HepG2 (cell line): ENCODE results near the gene BAHCC1. TPM values are rescaled to one million over a fixed set of nuclear protein-coding genes. Genes with fewer than 3 reads are reported as not detected.

Source experiments
- AGO1 ChIP-seq: fragments of 200-400 bp; formaldehyde crosslinking; IDR thresholded peaks from 2 replicates; pipeline ENCODE4 v1.6.1; 2017; ENCODE audit warnings: mild to moderate bottlenecking, low read depth, low read length, moderate library complexity; ENCODE audit not compliant: poor library complexity, severe bottlenecking
- GABPB1 ChIP-seq: IDR thresholded peaks from 2 replicates; pipeline ENCODE4 v1.6.1; 2016; ENCODE audit warnings: mild to moderate bottlenecking, missing genetic modification reagents, moderate library complexity, missing compliant biosample characterization
- MEIS2 ChIP-seq: sonication (generic); formaldehyde crosslinking; IDR thresholded peaks from 2 replicates; pipeline ENCODE4 v1.9.0; 2021; ENCODE audit warnings: mild to moderate bottlenecking, missing genetic modification reagents
- NONO ChIP-seq, 2 experiments: fragments of 450-650 bp in 1 of 2; sonication (generic) in 1 of 2; formaldehyde crosslinking in 1 of 2; IDR thresholded peaks in 1 of 2; conservative IDR thresholded peaks in 1 of 2; 2 replicates each; pipeline versions ENCODE4 v1.6.1 to v1.8.0; 2017 to 2022; ENCODE audit warnings: mild to moderate bottlenecking in 1 of 2, missing genetic modification reagents in 1 of 2, moderate library complexity in 1 of 2
- SALL1 ChIP-seq: sonication (generic); formaldehyde crosslinking; IDR thresholded peaks from 2 replicates; pipeline ENCODE4 v1.8.0; 2022; ENCODE audit warnings: mild to moderate bottlenecking, missing genetic modification reagents
- SRF ChIP-seq: IDR thresholded peaks from 2 replicates; pipeline ENCODE4 v1.6.1; 2011; ENCODE audit warnings: mild to moderate bottlenecking, low read depth, low read length, moderate library complexity
- TOE1 ChIP-seq: sonication (generic); formaldehyde crosslinking; IDR thresholded peaks from 2 replicates; pipeline ENCODE4 v1.4.0; 2020; ENCODE audit warnings: mild to moderate bottlenecking, missing genetic modification reagents
- ZNF451 ChIP-seq: sonication (generic); formaldehyde crosslinking; IDR thresholded peaks from 2 replicates; pipeline ENCODE4 v1.5.0; 2020; ENCODE audit warnings: mild to moderate bottlenecking, missing genetic modification reagents
- ZNF510 ChIP-seq: sonication (generic); formaldehyde crosslinking; IDR thresholded peaks from 2 replicates; pipeline ENCODE4 v1.4.0; 2020; ENCODE audit warnings: low read depth, mild to moderate bottlenecking, missing genetic modification reagents
- ZNF780A ChIP-seq: sonication (generic); formaldehyde crosslinking; IDR thresholded peaks from 2 replicates; pipeline ENCODE4 v1.8.0; 2022; ENCODE audit warnings: mild to moderate bottlenecking, missing genetic modification reagents, moderate library complexity
- ZSCAN30 ChIP-seq: sonication (generic); formaldehyde crosslinking; IDR thresholded peaks from 2 replicates; pipeline ENCODE4 v1.5.0; 2020; ENCODE audit warnings: mild to moderate bottlenecking, missing genetic modification reagents
- polyA plus RNA-seq, 8 experiments: library from polyadenylated mRNA; depleted of rRNA in 3 of 8; stranded (reverse) in 7 of 8; unstranded in 1 of 8; fragments of >200 nt; fragmentation: Illumina TruSeq in 4 of 8; extraction: Trizol in 4 of 8; gene quantifications; 2 replicates each; pipeline versions ENCODE4 v1.2.1 to v1.2.3, GENCODE V29; 2011 to 2016; ENCODE audit warnings: low read depth in 4 of 8, missing spikeins in 1 of 8, mixed read lengths in 1 of 8; ENCODE audit not compliant: insufficient read depth in 1 of 8
- total RNA-seq, 5 experiments: library from RNA; depleted of rRNA; stranded (reverse); fragments of >200 nt; fragmentation: Illumina TruSeq; extraction: Trizol; gene quantifications; 2 replicates each; pipeline ENCODE4 v1.2.3, GENCODE V29; 2016; ENCODE audit warnings: low read depth in 1 of 5
- TF ChIP-seq, protein P1 (sequence below): sonication (generic); formaldehyde crosslinking; IDR thresholded peaks from 2 replicates; pipeline ENCODE4 v1.4.0; 2020; ENCODE audit warnings: mild to moderate bottlenecking, missing genetic modification reagents
- TF ChIP-seq, protein P2 (sequence below): sonication (generic); formaldehyde crosslinking; IDR thresholded peaks from 2 replicates; pipeline ENCODE4 v1.4.0; 2020; ENCODE audit warnings: mild to moderate bottlenecking, missing genetic modification reagents
- TF ChIP-seq, protein P3 (sequence below): sonication (generic); formaldehyde crosslinking; IDR thresholded peaks from 2 replicates; pipeline ENCODE4 v1.4.0; 2020; ENCODE audit warnings: mild to moderate bottlenecking, missing genetic modification reagents, borderline replicate concordance
- TF ChIP-seq, protein P4 (sequence below): IDR thresholded peaks from 2 replicates; pipeline ENCODE4 v1.6.1; 2016; ENCODE audit warnings: missing compliant biosample characterization, missing genetic modification reagents, borderline replicate concordance
- TF ChIP-seq, protein P5 (sequence below): sonication (generic); IDR thresholded peaks from 2 replicates; pipeline ENCODE4 v1.6.1; 2016; ENCODE audit warnings: low read depth, borderline replicate concordance
- TF ChIP-seq, protein P6 (sequence below): sonication (generic); formaldehyde crosslinking; IDR thresholded peaks from 2 replicates; pipeline ENCODE4 v1.9.0; 2021; ENCODE audit warnings: missing genetic modification reagents, borderline replicate concordance

BAHCC1 gene
- total and polyA plus RNA-seq, 2 of the 13 experiments (the other 11 are each of a cell fraction or from before 2014, with no cell fraction given): 1.4 to 1.7 TPM

DNA sequence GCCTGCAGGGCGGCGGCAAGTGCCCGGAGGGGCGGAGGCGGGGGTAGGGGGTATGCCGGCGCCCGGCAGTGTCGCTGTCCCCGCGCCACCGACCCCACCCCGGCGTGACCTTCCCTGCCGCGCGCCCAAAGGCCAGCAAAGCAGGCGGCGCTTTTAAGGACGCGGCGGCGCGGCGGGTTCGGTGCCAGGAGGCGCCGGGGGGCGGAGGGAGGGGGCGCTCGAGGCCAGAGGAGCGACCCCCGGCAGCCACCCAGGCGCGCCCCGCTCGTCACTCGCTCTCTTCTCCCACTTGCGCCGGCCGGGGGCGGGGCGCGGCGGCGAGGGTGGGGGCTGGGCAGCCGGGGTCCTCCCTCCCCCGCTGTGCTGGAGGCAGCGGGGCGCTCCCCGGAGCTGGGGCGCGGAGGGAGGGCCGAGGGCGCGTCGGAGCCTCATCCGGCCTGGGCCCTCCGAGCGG lies 8.6 kb upstream of the BAHCC1 start (continued):
- TF ChIP-seq, protein P1, sequence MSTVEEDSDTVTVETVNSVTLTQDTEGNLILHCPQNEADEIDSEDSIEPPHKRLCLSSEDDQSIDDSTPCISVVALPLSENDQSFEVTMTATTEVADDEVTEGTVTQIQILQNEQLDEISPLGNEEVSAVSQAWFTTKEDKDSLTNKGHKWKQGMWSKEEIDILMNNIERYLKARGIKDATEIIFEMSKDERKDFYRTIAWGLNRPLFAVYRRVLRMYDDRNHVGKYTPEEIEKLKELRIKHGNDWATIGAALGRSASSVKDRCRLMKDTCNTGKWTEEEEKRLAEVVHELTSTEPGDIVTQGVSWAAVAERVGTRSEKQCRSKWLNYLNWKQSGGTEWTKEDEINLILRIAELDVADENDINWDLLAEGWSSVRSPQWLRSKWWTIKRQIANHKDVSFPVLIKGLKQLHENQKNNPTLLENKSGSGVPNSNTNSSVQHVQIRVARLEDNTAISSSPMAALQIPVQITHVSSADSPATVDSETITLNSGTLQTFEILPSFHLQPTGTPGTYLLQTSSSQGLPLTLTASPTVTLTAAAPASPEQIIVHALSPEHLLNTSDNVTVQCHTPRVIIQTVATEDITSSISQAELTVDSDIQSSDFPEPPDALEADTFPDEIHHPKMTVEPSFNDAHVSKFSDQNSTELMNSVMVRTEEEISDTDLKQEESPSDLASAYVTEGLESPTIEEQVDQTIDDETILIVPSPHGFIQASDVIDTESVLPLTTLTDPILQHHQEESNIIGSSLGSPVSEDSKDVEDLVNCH: no peak
- 0 out of 2 replicates have a peak, but pooled peaks have one; percentile 34 for TF ChIP-seq MEIS2 (CRISPR knock-in tag)
- no peak for TF ChIP-seq ZSCAN30 (CRISPR knock-in tag)
- no peak; the same call in 1 of the 2 replicates for TF ChIP-seq ZNF451 (CRISPR knock-in tag)
- TF ChIP-seq NONO (IDR thresholded peaks at IDR 0.05): no peak
- TF ChIP-seq NONO (CRISPR knock-in tag; conservative IDR thresholded peaks at IDR 0.05): no peak
- TF ChIP-seq, protein P2, sequence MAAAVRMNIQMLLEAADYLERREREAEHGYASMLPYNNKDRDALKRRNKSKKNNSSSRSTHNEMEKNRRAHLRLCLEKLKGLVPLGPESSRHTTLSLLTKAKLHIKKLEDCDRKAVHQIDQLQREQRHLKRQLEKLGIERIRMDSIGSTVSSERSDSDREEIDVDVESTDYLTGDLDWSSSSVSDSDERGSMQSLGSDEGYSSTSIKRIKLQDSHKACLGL (CRISPR knock-in tag): peak; percentile 53; the same call in 1 of the 2 replicates
- TF ChIP-seq GABPB1: peak; percentile 17; the same call in 1 of the 2 replicates
- TF ChIP-seq, protein P3, sequence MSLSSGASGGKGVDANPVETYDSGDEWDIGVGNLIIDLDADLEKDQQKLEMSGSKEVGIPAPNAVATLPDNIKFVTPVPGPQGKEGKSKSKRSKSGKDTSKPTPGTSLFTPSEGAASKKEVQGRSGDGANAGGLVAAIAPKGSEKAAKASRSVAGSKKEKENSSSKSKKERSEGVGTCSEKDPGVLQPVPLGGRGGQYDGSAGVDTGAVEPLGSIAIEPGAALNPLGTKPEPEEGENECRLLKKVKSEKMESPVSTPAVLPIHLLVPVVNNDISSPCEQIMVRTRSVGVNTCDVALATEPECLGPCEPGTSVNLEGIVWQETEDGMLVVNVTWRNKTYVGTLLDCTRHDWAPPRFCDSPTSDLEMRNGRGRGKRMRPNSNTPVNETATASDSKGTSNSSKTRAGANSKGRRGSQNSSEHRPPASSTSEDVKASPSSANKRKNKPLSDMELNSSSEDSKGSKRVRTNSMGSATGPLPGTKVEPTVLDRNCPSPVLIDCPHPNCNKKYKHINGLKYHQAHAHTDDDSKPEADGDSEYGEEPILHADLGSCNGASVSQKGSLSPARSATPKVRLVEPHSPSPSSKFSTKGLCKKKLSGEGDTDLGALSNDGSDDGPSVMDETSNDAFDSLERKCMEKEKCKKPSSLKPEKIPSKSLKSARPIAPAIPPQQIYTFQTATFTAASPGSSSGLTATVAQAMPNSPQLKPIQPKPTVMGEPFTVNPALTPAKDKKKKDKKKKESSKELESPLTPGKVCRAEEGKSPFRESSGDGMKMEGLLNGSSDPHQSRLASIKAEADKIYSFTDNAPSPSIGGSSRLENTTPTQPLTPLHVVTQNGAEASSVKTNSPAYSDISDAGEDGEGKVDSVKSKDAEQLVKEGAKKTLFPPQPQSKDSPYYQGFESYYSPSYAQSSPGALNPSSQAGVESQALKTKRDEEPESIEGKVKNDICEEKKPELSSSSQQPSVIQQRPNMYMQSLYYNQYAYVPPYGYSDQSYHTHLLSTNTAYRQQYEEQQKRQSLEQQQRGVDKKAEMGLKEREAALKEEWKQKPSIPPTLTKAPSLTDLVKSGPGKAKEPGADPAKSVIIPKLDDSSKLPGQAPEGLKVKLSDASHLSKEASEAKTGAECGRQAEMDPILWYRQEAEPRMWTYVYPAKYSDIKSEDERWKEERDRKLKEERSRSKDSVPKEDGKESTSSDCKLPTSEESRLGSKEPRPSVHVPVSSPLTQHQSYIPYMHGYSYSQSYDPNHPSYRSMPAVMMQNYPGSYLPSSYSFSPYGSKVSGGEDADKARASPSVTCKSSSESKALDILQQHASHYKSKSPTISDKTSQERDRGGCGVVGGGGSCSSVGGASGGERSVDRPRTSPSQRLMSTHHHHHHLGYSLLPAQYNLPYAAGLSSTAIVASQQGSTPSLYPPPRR (CRISPR knock-in tag): no peak
- TF ChIP-seq SRF: no peak
- TF ChIP-seq, protein P4, sequence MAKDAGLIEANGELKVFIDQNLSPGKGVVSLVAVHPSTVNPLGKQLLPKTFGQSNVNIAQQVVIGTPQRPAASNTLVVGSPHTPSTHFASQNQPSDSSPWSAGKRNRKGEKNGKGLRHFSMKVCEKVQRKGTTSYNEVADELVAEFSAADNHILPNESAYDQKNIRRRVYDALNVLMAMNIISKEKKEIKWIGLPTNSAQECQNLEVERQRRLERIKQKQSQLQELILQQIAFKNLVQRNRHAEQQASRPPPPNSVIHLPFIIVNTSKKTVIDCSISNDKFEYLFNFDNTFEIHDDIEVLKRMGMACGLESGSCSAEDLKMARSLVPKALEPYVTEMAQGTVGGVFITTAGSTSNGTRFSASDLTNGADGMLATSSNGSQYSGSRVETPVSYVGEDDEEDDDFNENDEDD (CRISPR knock-in tag): peak; percentile 45; the same call in 1 of the 2 replicates
- TF ChIP-seq, protein P5, sequence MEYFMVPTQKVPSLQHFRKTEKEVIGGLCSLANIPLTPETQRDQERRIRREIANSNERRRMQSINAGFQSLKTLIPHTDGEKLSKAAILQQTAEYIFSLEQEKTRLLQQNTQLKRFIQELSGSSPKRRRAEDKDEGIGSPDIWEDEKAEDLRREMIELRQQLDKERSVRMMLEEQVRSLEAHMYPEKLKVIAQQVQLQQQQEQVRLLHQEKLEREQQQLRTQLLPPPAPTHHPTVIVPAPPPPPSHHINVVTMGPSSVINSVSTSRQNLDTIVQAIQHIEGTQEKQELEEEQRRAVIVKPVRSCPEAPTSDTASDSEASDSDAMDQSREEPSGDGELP: no peak
- TF ChIP-seq ZNF510 (CRISPR knock-in tag): no peak
- no peak for TF ChIP-seq AGO1
- no peak for TF ChIP-seq ZNF780A (CRISPR knock-in tag)
- no peak for TF ChIP-seq TOE1 (CRISPR knock-in tag)
- 0 out of 2 replicates have a peak, but pooled peaks have one; percentile 2 for TF ChIP-seq SALL1 (CRISPR knock-in tag)
- TF ChIP-seq, protein P6, sequence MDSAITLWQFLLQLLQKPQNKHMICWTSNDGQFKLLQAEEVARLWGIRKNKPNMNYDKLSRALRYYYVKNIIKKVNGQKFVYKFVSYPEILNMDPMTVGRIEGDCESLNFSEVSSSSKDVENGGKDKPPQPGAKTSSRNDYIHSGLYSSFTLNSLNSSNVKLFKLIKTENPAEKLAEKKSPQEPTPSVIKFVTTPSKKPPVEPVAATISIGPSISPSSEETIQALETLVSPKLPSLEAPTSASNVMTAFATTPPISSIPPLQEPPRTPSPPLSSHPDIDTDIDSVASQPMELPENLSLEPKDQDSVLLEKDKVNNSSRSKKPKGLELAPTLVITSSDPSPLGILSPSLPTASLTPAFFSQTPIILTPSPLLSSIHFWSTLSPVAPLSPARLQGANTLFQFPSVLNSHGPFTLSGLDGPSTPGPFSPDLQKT: 0 out of 2 replicates have a peak, but pooled peaks have one; percentile 24
